ENCODE data around the gene SLC27A5.
"Not testable (repeated sequence)": the region's sequence is repeated elsewhere in the genome, so short reads cannot be mapped to it uniquely, and the experiment has no call there.

Gene SLC27A5

GRCh38 chr19:58492265-58492664 is 19.5 kb downstream of the SLC27A5 start:
- DNase-seq = no peak

GRCh38 chr19:58491393-58491792 is 20.4 kb downstream of the SLC27A5 start:
- DNase-seq = no peak

- not testable (repeated sequence) for DNase-seq
These were observed 27.4 kb downstream of the SLC27A5 start for GRCh38 chr19:58484349-58484748.

- no peak for DNase-seq
These were observed 28.0 kb downstream of the SLC27A5 start for GRCh38 chr19:58483776-58484175.

GRCh38 chr19:58482372-58482771 is 29.4 kb downstream of the SLC27A5 start:
- DNase-seq = no peak

GRCh38 chr19:58480831-58481230 is 31.0 kb downstream of the SLC27A5 start:
- no peak for DNase-seq

GRCh38 chr19:58480481-58480830 is 31.3 kb downstream of the SLC27A5 start:
- no peak for DNase-seq

GRCh38 chr19:58479736-58480480 is 31.9 kb downstream of the SLC27A5 start:
- DNase-seq = no peak

- DNase-seq = no peak
These were observed 32.5 kb downstream of the SLC27A5 start for GRCh38 chr19:58479303-58479702.

GRCh38 chr19:58477871-58478270 is 33.9 kb downstream of the SLC27A5 start:
- no peak for DNase-seq

- no peak for DNase-seq
These were observed 34.7 kb downstream of the SLC27A5 start for GRCh38 chr19:58477130-58477529.

GRCh38 chr19:58476498-58477015 is 35.2 kb downstream of the SLC27A5 start:
- DNase-seq = no peak

GRCh38 chr19:58475714-58476497 is 35.9 kb downstream of the SLC27A5 start, which contains the start of gene ZNF446:
TSS of gene ZNF446 (plus strand) at chr19:58476352. CDS start at chr19:58477219, 867 bp downstream.
- peak; percentile 96 for DNase-seq

- no peak for DNase-seq
These were observed 36.6 kb downstream of the SLC27A5 start for GRCh38 chr19:58474997-58475713.

GRCh38 chr19:58474291-58474996 is 37.3 kb downstream of the SLC27A5 start:
- peak; percentile 69 for DNase-seq

- no peak for DNase-seq
These were observed 38.0 kb downstream of the SLC27A5 start for GRCh38 chr19:58473775-58474174.

GRCh38 chr19:58471736-58472135 is 40.1 kb downstream of the SLC27A5 start:
- DNase-seq = no peak

- not testable (repeated sequence) for DNase-seq
These were observed 40.8 kb downstream of the SLC27A5 start for GRCh38 chr19:58470837-58471543.

- no peak for DNase-seq
These were observed 42.4 kb downstream of the SLC27A5 start for GRCh38 chr19:58469241-58470013.

GRCh38 chr19:58468216-58468839 is 43.5 kb downstream of the SLC27A5 start:
- no peak for DNase-seq

Measured in fibroblast of upper back skin (primary cell).